ENCODE results near the gene KRT76.

The KRT76 gene

DNA sequence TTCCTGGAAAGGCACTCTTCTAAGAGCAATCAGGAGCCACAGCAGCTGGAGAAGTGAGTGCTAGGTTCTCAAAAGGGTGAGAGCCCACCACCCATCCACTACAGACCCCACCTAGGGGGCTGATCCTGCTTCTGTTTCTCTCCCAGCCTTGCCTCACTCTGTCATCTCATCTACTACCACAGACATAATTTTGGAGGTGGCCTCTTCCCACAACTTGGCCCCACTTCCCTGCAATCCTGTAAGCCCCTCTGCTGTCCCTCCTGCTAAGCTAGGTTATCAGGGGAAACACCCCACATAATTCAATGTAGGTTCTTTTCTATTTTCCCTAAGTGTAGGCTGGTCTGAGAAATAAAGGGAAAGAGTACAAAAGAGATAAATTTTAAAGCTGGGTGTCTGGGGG is 16.5 kb downstream of the KRT76 start:
- H2BK5ac ChIP-seq (ENCODE audit: low read length): no peak overlapping the region
- no peak overlapping the region for H3K23ac ChIP-seq (ENCODE audit: low read length)
- no peak overlapping the region for H4K8ac ChIP-seq (ENCODE audit: low read depth, low read length)
- no peaks in the 10 kb centered on the region for H3K4me1 ChIP-seq (ENCODE audit: control insufficient read depth, low read depth, low read length)
- no peak overlapping the region for H2BK120ac ChIP-seq (ENCODE audit: low read depth, low read length)
- no peak overlapping the region for H3K27ac ChIP-seq (ENCODE audit: low read depth, low read length)
- no peak overlapping the region for H2BK15ac ChIP-seq (replicated peaks; ENCODE audit: low read depth)
- no peak overlapping the region for H3K9ac ChIP-seq (ENCODE audit: low read length)
- H2AK5ac ChIP-seq (ENCODE audit: low read length): no peak overlapping the region
- H3K79me1 ChIP-seq (ENCODE audit: low read length): no peaks in the 10 kb centered on the region
- no peak overlapping the region for H3K4ac ChIP-seq (ENCODE audit: low read depth, low read length)
- H3K4me3 ChIP-seq (ENCODE audit: low read length): no peak overlapping the region
- no peaks in the 10 kb centered on the region for H3K27me3 ChIP-seq (ENCODE audit: insufficient read depth, low read length, poor library complexity)
- no peaks in the 10 kb centered on the region for H3K79me2 ChIP-seq (ENCODE audit: control insufficient read depth, insufficient read depth, low read length)
- no peak overlapping the region for H4K5ac ChIP-seq (ENCODE audit: low read length)
- H3K56ac ChIP-seq (ENCODE audit: low read length): no peak overlapping the region
- DNase-seq: no peak
- H3K36me3 ChIP-seq (ENCODE audit: control insufficient read depth, insufficient read depth, low read length): no peaks in the 10 kb centered on the region
- no peak overlapping the region for H3K18ac ChIP-seq (ENCODE audit: low read length)
- H3K4me2 ChIP-seq (ENCODE audit: low read length): no peak overlapping the region

DNA sequence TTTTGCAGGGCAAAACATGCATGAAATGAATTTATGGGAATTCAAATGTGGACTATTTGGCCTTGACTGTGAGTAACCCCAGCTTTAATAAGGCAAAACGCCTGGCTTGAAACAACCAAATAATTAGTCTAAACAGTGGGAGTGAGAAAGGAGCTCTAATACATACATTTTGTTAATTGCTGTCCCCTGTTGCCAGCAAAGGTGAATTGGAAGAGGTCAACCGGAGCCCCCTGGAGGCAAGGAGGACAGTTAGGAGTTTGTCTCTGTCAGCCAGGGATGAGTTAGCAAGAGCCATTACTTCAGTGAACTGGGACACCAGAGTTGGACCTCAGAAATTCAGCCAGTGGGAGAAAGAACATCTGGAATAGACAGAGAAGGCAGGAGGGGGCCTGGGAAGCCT is 17.4 kb downstream of the KRT76 start:
- no peak overlapping the region for H2AK5ac ChIP-seq (ENCODE audit: low read length)
- WGBS (ENCODE audit: extremely low coverage, insufficient coverage, low lambda C conversion rate): no CpG with 5 or more reads among the region's 2 CpGs
- no peak overlapping the region for H3K18ac ChIP-seq (ENCODE audit: low read length)
- H2BK15ac ChIP-seq (replicated peaks; ENCODE audit: low read depth): no peak overlapping the region
- no peaks in the 10 kb centered on the region for H3K4me1 ChIP-seq (ENCODE audit: control insufficient read depth, low read depth, low read length)
- DNase-seq: no peak
- H2BK120ac ChIP-seq (ENCODE audit: low read depth, low read length): no peak overlapping the region
- H2BK5ac ChIP-seq (ENCODE audit: low read length): no peak overlapping the region
- no peaks in the 10 kb centered on the region for H3K27me3 ChIP-seq (ENCODE audit: insufficient read depth, low read length, poor library complexity)
- no peaks in the 10 kb centered on the region for H3K79me2 ChIP-seq (ENCODE audit: control insufficient read depth, insufficient read depth, low read length)
- no peak overlapping the region for H3K9ac ChIP-seq (ENCODE audit: low read length)
- no peak overlapping the region for H3K4me2 ChIP-seq (ENCODE audit: low read length)
- H4K5ac ChIP-seq (ENCODE audit: low read length): no peak overlapping the region
- no peak overlapping the region for H3K27ac ChIP-seq (ENCODE audit: low read depth, low read length)
- H3K36me3 ChIP-seq (ENCODE audit: control insufficient read depth, insufficient read depth, low read length): no peaks in the 10 kb centered on the region
- H3K23ac ChIP-seq (ENCODE audit: low read length): no peak overlapping the region
- no peak overlapping the region for H3K4ac ChIP-seq (ENCODE audit: low read depth, low read length)
- no peak overlapping the region for H3K4me3 ChIP-seq (ENCODE audit: low read length)
- no peak overlapping the region for H3K56ac ChIP-seq (ENCODE audit: low read length)
- H4K8ac ChIP-seq (ENCODE audit: low read depth, low read length): no peak overlapping the region
- no peaks in the 10 kb centered on the region for H3K79me1 ChIP-seq (ENCODE audit: low read length)

DNA sequence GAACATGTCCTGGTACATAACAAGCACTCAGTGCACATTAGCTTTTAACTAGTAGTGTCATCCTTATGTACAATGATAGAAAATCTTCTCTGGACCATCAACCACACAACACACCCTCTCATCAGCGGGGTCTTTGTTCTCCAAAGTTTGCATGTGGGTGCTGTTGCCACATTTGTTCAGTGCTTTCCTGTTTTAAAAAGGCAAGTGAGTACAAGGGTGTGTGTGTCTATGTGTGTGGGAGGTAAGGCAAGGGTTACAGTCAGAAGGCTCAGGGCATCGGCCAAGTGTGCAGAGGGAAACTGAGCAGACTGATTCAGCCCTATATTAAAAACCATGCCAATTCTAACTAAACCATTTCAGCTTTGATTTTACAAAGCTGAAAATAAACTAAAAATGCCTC is 17.9 kb downstream of the KRT76 start:
- no peak overlapping the region for H2BK120ac ChIP-seq (ENCODE audit: low read depth, low read length)
- no CpG with 5 or more reads among the region's 2 CpGs for WGBS (ENCODE audit: extremely low coverage, insufficient coverage, low lambda C conversion rate)
- no peaks in the 10 kb centered on the region for H3K4me1 ChIP-seq (ENCODE audit: control insufficient read depth, low read depth, low read length)
- no peak overlapping the region for H3K56ac ChIP-seq (ENCODE audit: low read length)
- no peak overlapping the region for H3K4me3 ChIP-seq (ENCODE audit: low read length)
- H3K4me2 ChIP-seq (ENCODE audit: low read length): no peak overlapping the region
- no peak overlapping the region for H4K5ac ChIP-seq (ENCODE audit: low read length)
- no peaks in the 10 kb centered on the region for H3K36me3 ChIP-seq (ENCODE audit: control insufficient read depth, insufficient read depth, low read length)
- no peak overlapping the region for H3K27ac ChIP-seq (ENCODE audit: low read depth, low read length)
- no peaks in the 10 kb centered on the region for H3K79me1 ChIP-seq (ENCODE audit: low read length)
- no peak overlapping the region for H2BK15ac ChIP-seq (replicated peaks; ENCODE audit: low read depth)
- no peak overlapping the region for H4K8ac ChIP-seq (ENCODE audit: low read depth, low read length)
- no peak overlapping the region for H2BK5ac ChIP-seq (ENCODE audit: low read length)
- no peak overlapping the region for H3K23ac ChIP-seq (ENCODE audit: low read length)
- no peak overlapping the region for H2AK5ac ChIP-seq (ENCODE audit: low read length)
- no peak overlapping the region for H3K4ac ChIP-seq (ENCODE audit: low read depth, low read length)
- no peak for DNase-seq
- no peaks in the 10 kb centered on the region for H3K79me2 ChIP-seq (ENCODE audit: control insufficient read depth, insufficient read depth, low read length)
- no peak overlapping the region for H3K9ac ChIP-seq (ENCODE audit: low read length)
- no peak overlapping the region for H3K18ac ChIP-seq (ENCODE audit: low read length)
- no peaks in the 10 kb centered on the region for H3K27me3 ChIP-seq (ENCODE audit: insufficient read depth, low read length, poor library complexity)

DNA sequence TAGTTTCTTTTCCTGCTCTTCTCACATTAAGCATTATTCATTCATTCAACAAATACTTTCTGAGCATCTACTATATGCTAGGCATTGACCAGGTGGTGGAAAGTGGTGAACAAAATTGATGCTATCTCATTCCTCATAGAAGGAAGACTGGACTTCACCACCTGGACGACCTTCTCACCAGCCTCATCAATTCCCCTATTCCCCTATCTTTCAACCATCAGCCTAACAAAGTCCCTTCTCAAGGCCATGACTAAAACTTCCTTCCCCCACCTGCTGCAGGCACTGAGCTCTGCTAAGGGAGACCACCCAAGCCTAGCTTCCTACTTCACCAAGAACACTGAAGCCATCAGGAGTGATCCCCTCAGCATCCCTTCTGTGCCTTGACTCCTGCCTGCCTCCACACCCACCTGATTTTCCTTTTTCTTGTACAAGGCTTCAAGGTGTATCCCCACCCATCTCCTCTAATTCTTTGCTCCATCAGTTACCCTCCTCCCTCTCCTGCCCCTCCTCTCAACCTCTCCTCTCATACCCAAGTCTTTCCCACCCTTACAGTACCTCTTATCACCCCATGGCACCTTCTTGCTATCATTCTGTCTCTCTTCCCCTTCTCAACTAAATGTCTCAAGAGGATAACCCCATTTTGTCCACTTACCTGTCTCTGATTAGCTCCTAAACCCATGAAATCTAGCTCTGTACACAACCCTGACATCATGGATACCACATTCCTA is 19.5 kb downstream of the KRT76 start:
- Histone ChIP-seq H3K56ac (ENCODE audit: low read length) (no peak overlapping the region), H3K4me1 (ENCODE audit: control insufficient read depth, low read depth, low read length) (no peaks in the 10 kb centered on the region), H3K27ac (ENCODE audit: low read depth, low read length) (no peak overlapping the region), H2AK5ac (ENCODE audit: low read length) (no peak overlapping the region), H3K18ac (ENCODE audit: low read length) (no peak overlapping the region), H3K9ac (ENCODE audit: low read length) (no peak overlapping the region), H4K5ac (ENCODE audit: low read length) (no peak overlapping the region), H2BK15ac (replicated peaks; ENCODE audit: low read depth) (no peak overlapping the region), H3K23ac (ENCODE audit: low read length) (no peak overlapping the region), H3K4me3 (ENCODE audit: low read length) (no peak overlapping the region), H2BK5ac (ENCODE audit: low read length) (no peak overlapping the region), H3K79me1 (ENCODE audit: low read length) (no peaks in the 10 kb centered on the region), H4K8ac (ENCODE audit: low read depth, low read length) (no peak overlapping the region), H3K4ac (ENCODE audit: low read depth, low read length) (no peak overlapping the region), H3K36me3 (ENCODE audit: control insufficient read depth, insufficient read depth, low read length) (no peaks in the 10 kb centered on the region), H3K79me2 (ENCODE audit: control insufficient read depth, insufficient read depth, low read length) (no peaks in the 10 kb centered on the region), H3K27me3 (ENCODE audit: insufficient read depth, low read length, poor library complexity) (no peaks in the 10 kb centered on the region), H3K4me2 (ENCODE audit: low read length) (no peak overlapping the region), H2BK120ac (ENCODE audit: low read depth, low read length) (no peak overlapping the region)
- DNase-seq: no peak
- no CpG with 5 or more reads among the region's 1 CpG for WGBS (ENCODE audit: extremely low coverage, insufficient coverage, low lambda C conversion rate)

DNA sequence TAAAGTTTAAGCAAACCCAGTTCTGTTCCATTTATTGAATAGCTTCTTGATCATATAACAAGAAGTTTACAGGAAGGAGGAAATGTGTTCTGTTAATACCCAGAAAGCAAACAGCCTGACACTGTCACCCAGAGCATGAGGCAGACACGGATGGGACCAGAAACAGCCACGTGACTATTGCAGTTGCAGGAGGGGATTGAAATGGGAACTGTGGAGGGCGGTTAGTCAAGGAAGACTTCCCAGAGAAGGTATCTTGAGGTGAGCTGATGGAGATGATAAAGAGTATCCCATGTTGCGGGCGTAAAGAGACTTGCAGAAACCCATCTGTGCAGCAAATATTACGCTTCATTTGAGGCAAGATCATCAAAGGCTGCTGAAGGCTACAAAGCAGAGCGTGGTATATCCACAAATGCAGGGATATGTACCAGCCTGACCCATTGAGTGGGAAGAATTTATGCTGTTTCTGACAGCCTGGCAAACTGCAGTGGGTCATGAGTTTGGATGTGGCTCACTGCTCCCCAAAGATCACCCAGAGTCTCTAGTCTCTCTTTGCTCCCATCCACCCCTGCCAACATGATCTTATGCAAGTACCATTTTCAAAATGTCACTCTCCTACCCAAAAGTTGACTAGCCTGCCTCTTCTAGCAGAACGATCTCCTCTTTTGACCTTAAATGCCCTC is 20.7 kb downstream of the KRT76 start:
- H2BK15ac ChIP-seq (replicated peaks; ENCODE audit: low read depth): no peak overlapping the region
- H3K36me3 ChIP-seq (ENCODE audit: control insufficient read depth, insufficient read depth, low read length): no peaks in the 10 kb centered on the region
- no peak overlapping the region for H3K4ac ChIP-seq (ENCODE audit: low read depth, low read length)
- H3K23ac ChIP-seq (ENCODE audit: low read length): no peak overlapping the region
- no peak overlapping the region for H4K8ac ChIP-seq (ENCODE audit: low read depth, low read length)
- no peak overlapping the region for H2AK5ac ChIP-seq (ENCODE audit: low read length)
- H3K4me2 ChIP-seq (ENCODE audit: low read length): no peak overlapping the region
- no peak overlapping the region for H2BK5ac ChIP-seq (ENCODE audit: low read length)
- H3K9ac ChIP-seq (ENCODE audit: low read length): no peak overlapping the region
- no peak overlapping the region for H3K27ac ChIP-seq (ENCODE audit: low read depth, low read length)
- H3K4me3 ChIP-seq (ENCODE audit: low read length): no peak overlapping the region
- no peak for DNase-seq
- no peak overlapping the region for H3K56ac ChIP-seq (ENCODE audit: low read length)
- H2BK120ac ChIP-seq (ENCODE audit: low read depth, low read length): no peak overlapping the region
- no peaks in the 10 kb centered on the region for H3K4me1 ChIP-seq (ENCODE audit: control insufficient read depth, low read depth, low read length)
- no peaks in the 10 kb centered on the region for H3K79me1 ChIP-seq (ENCODE audit: low read length)
- H3K18ac ChIP-seq (ENCODE audit: low read length): no peak overlapping the region
- no peaks in the 10 kb centered on the region for H3K79me2 ChIP-seq (ENCODE audit: control insufficient read depth, insufficient read depth, low read length)
- WGBS (ENCODE audit: extremely low coverage, insufficient coverage, low lambda C conversion rate): no CpG with 5 or more reads among the region's 8 CpGs
- H3K27me3 ChIP-seq (ENCODE audit: insufficient read depth, low read length, poor library complexity): no peaks in the 10 kb centered on the region
- H4K5ac ChIP-seq (ENCODE audit: low read length): no peak overlapping the region

DNA sequence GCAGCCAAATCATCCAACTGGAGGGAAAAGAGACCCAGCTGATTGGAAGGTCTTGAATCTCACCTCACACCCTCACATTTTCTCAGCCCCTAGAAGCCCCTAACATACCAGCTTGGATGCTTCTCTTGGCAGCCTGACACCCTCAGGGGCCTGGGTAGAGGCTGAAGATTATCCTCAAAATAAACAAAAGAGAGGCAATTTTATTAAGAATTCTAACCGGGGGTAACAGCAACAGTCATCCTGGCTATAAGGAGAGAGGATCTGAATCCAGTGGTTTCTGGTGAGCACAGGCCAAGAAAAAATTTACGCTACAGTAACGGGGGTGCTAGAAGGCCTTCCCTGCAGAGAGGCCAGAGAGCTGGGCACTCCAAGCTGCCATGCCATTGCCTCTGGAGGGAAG is 21.6 kb downstream of the KRT76 start:
- Histone ChIP-seq H2BK120ac (ENCODE audit: low read depth, low read length) (no peak overlapping the region), H3K79me2 (ENCODE audit: control insufficient read depth, insufficient read depth, low read length) (no peaks in the 10 kb centered on the region), H3K27ac (ENCODE audit: low read depth, low read length) (no peak overlapping the region), H2AK5ac (ENCODE audit: low read length) (no peak overlapping the region), H3K79me1 (ENCODE audit: low read length) (no peaks in the 10 kb centered on the region), H4K8ac (ENCODE audit: low read depth, low read length) (no peak overlapping the region), H3K27me3 (ENCODE audit: insufficient read depth, low read length, poor library complexity) (no peaks in the 10 kb centered on the region), H4K5ac (ENCODE audit: low read length) (no peak overlapping the region), H3K23ac (ENCODE audit: low read length) (no peak overlapping the region), H3K4me3 (ENCODE audit: low read length) (no peak overlapping the region), H2BK15ac (replicated peaks; ENCODE audit: low read depth) (no peak overlapping the region), H3K4ac (ENCODE audit: low read depth, low read length) (no peak overlapping the region), H3K18ac (ENCODE audit: low read length) (no peak overlapping the region), H3K56ac (ENCODE audit: low read length) (no peak overlapping the region), H3K4me1 (ENCODE audit: control insufficient read depth, low read depth, low read length) (no peaks in the 10 kb centered on the region), H3K4me2 (ENCODE audit: low read length) (no peak overlapping the region), H3K36me3 (ENCODE audit: control insufficient read depth, insufficient read depth, low read length) (no peaks in the 10 kb centered on the region), H2BK5ac (ENCODE audit: low read length) (no peak overlapping the region), H3K9ac (ENCODE audit: low read length) (no peak overlapping the region)
- no peak for DNase-seq
- no CpG with 5 or more reads among the region's 3 CpGs for WGBS (ENCODE audit: extremely low coverage, insufficient coverage, low lambda C conversion rate)

Data from mesendoderm (in vitro differentiated cells).